ENCODE data around the gene THAP10.

The THAP10 gene

GRCh38 chr15:70854666-70854976 is 37.6 kb downstream of the THAP10 start:
- DNase-seq (ENCODE audit: low spot score) (peak; percentile 36), FAIRE-seq (no peak)

DNA sequence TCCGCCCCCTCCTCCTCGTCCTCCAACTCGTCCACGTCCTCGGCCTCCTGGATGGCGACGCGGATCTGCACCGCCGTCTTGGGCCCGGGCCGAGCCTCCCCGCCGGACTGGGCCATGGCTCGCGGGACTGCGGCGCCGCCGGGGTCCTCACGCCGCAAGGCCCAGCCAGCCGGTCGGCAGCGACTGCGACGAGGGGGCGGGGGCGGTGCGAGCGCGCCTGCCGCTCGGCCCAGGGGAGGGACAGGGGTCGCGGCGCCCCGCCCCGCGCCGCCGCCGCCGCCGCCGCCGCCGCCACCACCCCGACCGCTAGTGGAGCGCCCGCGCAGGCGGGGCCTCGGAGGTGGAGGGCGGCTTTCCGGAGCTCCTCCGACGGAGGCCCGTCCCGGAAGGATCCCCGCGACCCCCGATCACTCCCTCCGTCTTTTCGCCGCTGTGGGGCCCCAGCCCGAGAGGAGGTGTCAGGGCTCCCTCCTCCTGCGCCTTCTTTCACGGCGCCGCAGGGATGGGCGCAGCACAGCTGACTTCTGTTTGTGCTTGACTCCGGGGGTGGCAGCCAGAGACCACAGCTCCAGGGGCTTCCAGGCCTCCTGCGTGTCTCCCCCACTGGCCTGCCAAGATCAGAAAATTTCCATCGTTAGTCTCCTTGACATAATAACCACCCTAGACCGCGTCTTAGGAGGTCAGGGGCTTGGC is 38.1 kb downstream of the THAP10 start, which contains the start of gene LARP6:
LARP6 (minus strand) TSS at position 185 of the 693 bp plus-strand sequence; CDS start at position 116, 69 bp downstream.
- peak; percentile 77 for FAIRE-seq
- DNase-seq (ENCODE audit: low spot score), result peak; percentile 90

- FAIRE-seq (peak; percentile 52), DNase-seq (ENCODE audit: low spot score) (peak; percentile 56)
These were observed 38.8 kb downstream of the THAP10 start for GRCh38 chr15:70853318-70853972.

- DNase-seq (ENCODE audit: low spot score) (no peak), FAIRE-seq (no peak)
These were observed 39.5 kb downstream of the THAP10 start for GRCh38 chr15:70852501-70853317.

DNA sequence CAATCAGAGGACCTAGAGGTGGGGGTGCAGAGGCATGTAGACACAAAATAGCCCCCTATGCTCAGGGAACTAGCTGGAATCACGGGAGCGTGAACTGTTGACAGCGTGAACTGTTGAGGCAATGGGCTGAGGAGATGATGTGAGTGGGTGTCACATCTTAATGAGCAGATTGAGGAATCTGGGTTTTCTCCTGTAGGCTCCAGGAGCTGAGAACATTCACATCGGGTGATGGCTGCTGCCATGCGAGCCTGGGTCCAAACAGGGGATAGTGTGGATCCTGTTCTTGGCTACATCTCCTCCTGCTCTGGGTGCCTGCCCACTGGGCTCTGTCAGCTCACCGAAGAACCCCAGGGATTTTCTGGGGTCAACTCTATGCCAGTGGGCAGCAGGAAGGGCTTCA is 40.3 kb downstream of the THAP10 start:
- peak; percentile 59 for FAIRE-seq
- DNase-seq (ENCODE audit: low spot score), result no peak

GRCh38 chr15:70845602-70846360 is 46.5 kb downstream of the THAP10 start:
- FAIRE-seq (no peak), DNase-seq (ENCODE audit: low spot score) (no peak)

- no peak for DNase-seq (ENCODE audit: low spot score)
- no peak for FAIRE-seq
These were observed 54.8 kb downstream of the THAP10 start for GRCh38 chr15:70837476-70837875.

- FAIRE-seq (no peak), DNase-seq (ENCODE audit: low spot score) (no peak)
These were observed 56.4 kb downstream of the THAP10 start for GRCh38 chr15:70835841-70836240.

DNA sequence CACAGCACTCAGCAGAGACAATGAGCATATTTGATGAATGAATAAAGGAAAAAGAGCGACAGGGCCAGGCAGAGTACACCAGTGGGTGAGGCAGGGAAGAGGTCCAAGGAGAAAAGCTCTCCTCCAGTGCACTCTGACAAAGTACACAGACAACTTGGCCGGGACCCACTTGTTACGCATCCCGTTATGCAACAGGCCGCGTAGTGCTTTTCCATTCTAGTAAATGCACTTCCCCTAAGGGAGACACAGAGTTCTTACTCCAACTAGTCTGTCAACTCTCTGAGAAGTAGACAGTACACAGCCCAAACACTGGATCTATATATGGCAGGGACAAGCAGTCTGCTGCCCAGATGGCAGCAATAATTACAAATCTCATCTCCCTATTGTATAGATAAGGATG is 56.8 kb downstream of the THAP10 start:
- DNase-seq (ENCODE audit: low spot score) (no peak), FAIRE-seq (no peak)

GRCh38 chr15:70834999-70835398 is 57.2 kb downstream of the THAP10 start:
- FAIRE-seq (no peak), DNase-seq (ENCODE audit: low spot score) (no peak)

- FAIRE-seq (peak; percentile 40), DNase-seq (ENCODE audit: low spot score) (peak; percentile 89)
These were observed 58.1 kb downstream of the THAP10 start for GRCh38 chr15:70833861-70834765.

DNA sequence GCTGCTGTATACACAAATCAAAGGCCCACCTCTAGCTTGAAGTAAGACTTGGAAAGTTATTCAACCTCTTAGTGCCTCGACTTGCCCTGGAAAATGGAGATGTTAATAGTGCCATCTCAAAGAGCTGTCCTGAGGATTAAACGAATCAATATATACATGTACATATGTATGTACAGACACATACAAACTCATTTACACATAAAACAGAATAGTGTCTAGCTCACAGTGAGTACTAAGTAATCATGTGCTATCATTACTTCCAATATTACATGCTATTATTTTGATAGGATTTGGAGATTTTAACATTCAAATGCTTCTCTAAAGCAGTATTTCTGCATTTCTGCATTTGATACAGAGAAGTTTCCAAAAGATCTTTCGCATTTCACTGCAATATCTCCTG is 58.8 kb downstream of the THAP10 start:
- FAIRE-seq (no peak), DNase-seq (ENCODE audit: low spot score) (no peak)

GRCh38 chr15:70832176-70832575 is 60.1 kb downstream of the THAP10 start:
- peak; percentile 13 for FAIRE-seq
- no peak for DNase-seq (ENCODE audit: low spot score)

Data from urothelium cell line (cell line).